ENCODE data around the gene NFXL1.

- no peak for TF ChIP-seq CTCF (IDR thresholded peaks at IDR 0.05)
- TF ChIP-seq POLR2A (IDR thresholded peaks at IDR 0.05): no peak
These were observed 75.9 kb downstream of the NFXL1 start for GRCh38 chr4:47838445-47838844.

All from adrenal gland (tissue), 5 donors.